Stimulated activated CD8-positive, alpha-beta memory T cell treated with anti-CD3 and anti-CD28 coated beads, Interleukin-12 subunit alpha, Interleukin-12 subunit beta, amount 100 ng/mL, for 4 hours (primary cell): ENCODE measurements around the gene RDH13.
"Not testable (repeated sequence)": the region's sequence is repeated elsewhere in the genome, so short reads cannot be mapped to it uniquely, and the experiment has no call there.

Experiments
- DNase-seq: peaks from one replicate; pipeline ENCODE4 v3.0.0-alpha.2; 2020; ENCODE audit warnings: low read depth

The RDH13 gene

DNA sequence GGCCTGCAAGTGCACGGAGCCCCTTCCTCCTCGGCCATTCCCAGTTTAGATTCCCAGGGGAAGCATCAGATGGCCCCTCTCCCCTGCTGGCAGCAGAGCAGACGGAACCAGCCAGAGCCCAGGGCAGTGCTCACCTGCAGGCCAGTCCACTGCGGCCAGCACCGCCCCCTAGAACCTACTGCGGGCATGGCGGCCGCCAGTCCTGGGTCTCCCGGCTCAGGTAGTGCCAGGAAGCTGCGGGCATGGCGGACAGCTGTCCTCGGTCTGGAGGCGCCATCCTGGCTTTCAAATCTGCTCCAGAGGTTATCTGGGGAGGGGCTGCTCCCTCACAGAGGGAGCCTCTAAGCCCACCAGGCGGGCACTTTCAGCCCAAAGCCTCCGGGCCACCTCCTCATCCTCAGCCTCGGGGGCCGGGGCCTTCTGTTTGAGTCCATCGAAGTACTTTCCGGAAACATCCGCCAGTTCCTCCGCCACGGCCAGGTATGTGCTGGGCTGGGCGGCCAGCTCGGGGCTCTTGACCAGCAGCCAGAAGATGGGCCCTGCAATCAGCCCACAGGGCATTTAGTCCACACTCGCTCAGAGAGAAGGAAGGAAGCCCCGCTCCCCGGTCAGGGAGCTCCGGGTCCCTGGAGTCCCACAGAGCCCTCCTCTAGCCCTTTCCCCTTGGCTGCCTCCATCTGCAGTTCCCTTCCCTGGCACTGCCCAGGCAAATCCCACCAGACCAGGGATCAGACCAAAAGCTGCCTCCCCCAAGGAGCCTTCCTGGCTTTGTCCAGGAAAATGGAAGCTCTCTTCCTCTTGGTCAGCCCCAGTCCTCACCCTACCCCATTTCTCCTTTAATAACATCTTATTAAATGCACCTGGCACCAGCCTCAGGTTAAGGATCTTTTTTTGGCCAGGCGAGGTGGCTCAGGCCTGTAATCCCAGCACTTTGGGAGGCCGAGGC, 17.9 kb downstream of the RDH13 start:
- DNase-seq = no peak

- no peak for DNase-seq
Observed at GRCh38 chr19:55044286-55044685, 18.7 kb downstream of the RDH13 start.

DNA sequence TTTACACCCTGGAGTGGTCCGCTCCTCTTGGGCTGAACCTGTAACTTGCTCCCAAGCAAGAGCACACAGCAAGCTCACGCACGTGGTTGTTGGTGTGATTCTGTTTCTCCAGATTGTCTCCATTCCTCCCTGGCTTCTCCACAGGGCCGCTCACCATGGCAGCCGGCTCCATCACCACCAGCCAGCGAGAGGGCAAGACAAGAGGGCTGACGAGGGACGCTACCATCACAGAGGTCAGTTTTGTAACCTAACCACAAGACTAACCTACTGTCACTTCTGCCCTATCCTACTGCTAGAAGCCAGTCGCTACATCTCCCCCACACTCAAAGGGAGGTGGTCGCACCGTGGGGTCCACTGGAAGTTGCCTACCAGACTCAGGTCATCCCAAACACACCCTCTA, 20.3 kb downstream of the RDH13 start:
- DNase-seq = no peak

GRCh38 chr19:55042344-55042678, 20.6 kb downstream of the RDH13 start:
- DNase-seq = no peak

GRCh38 chr19:55041627-55042343, 21.2 kb downstream of the RDH13 start:
- DNase-seq = no peak

GRCh38 chr19:55041244-55041626, 21.7 kb downstream of the RDH13 start:
- no peak for DNase-seq

GRCh38 chr19:55040654-55041053, 22.3 kb downstream of the RDH13 start:
- not testable (repeated sequence) for DNase-seq

DNA sequence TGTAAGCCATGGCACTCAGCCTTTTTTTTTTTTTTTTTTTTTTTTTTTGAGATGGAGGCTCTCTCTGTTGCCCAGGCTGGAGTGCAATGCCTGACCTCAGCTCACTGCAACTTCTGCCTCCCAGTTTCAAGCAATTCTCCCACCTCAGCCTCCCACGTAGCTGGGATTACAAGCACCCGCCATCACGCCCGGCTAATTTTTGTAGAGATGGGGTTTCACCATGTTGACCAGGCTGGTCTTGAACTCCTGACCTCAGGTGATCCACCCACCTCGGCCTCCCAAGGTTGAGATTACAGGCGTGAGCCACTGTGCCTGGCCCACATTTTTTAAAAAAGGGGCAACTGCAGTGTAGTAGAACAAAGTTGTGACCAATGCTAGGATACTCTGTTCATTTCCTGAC, 25.3 kb downstream of the RDH13 start:
- DNase-seq = not testable (repeated sequence)

DNA sequence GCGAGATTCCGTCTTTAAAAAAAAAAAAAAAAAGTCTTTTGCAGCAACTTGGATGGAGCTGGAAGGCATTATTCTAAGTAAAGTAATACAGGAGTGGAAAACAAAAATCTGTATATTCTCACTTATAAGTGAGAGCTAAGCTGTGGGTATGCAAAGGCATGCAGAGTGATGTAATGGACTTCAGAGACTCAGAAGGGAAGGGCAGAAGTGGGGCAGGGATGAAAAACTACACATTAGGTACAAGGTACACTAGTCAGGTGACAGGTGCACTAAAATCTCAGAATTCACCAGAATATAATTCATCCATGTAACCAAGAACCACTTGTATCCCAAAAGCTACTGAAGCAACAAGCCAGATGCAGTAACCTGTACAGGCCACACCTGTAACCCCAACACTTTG, 26.9 kb downstream of the RDH13 start:
- DNase-seq = no peak

- no peak for DNase-seq
Observed at GRCh38 chr19:55034751-55035150, 28.2 kb downstream of the RDH13 start.

GRCh38 chr19:55032976-55033643, 29.8 kb downstream of the RDH13 start:
- DNase-seq = not testable (repeated sequence)

- DNase-seq = no peak
Observed at GRCh38 chr19:55032170-55032800, 30.7 kb downstream of the RDH13 start.

GRCh38 chr19:55031178-55031577, 31.8 kb downstream of the RDH13 start:
- DNase-seq = no peak

GRCh38 chr19:55028757-55029156, 34.2 kb downstream of the RDH13 start:
- no peak for DNase-seq

- DNase-seq = no peak
Observed at GRCh38 chr19:55027472-55028337, 35.2 kb downstream of the RDH13 start.

GRCh38 chr19:55027140-55027471, 35.8 kb downstream of the RDH13 start:
- not testable (repeated sequence) for DNase-seq

- no peak for DNase-seq
Observed at GRCh38 chr19:55024111-55024510, 38.8 kb downstream of the RDH13 start.

GRCh38 chr19:55020351-55020750, 42.6 kb downstream of the RDH13 start:
- DNase-seq = not testable (repeated sequence)

- DNase-seq = no peak
Observed at GRCh38 chr19:55018633-55019032, 44.3 kb downstream of the RDH13 start.

DNA sequence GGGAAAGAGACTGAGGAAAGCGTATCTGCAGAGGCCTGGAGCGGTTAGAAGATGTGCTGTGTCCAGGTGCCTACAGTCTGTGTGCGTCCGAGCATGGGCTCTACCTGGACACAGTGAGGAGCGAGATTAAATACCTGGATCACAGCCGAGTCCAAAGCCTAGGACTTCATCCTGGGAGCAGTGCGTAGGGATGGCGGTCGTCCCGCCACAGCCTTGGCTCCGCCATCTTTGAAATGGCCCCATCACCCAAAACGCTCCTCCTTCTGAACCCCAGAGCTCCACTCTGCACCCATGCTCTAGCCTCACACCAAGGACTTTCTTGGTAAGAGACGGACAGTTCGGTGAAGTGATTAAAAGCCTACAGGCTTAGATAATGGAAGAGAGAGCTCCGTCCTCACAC, 44.7 kb downstream of the RDH13 start:
- DNase-seq = no peak

DNA sequence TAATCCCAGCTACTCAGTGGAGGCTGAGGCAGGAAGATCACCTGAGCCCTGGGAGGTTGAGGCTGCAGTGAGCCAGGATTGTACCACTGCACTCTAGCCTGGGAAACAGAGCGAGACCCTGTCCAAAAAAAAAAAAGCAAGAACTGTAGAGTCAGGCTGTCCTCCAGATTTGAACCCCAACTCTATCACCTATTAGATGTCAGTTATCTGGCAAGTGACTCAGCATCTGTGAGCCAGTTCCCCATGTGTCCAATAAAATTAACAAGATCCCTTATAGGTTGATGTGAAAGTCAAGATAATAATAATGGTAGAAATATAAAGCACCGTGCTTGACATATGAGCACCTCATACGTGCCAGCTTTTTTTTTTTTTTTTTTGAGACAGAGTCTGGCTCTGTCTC, 46.9 kb downstream of the RDH13 start:
- no peak for DNase-seq

- DNase-seq = no peak
Observed at GRCh38 chr19:55015126-55015525, 47.8 kb downstream of the RDH13 start.
